GM21825 (cell line): ENCODE data around the gene SPEM2.
"Not testable (repeated sequence)": the region's sequence is repeated elsewhere in the genome, so short reads cannot be mapped to it uniquely, and the experiment has no call there.

Source experiments
- ATAC-seq: cut with Tn5 transposase; IDR thresholded peaks from one replicate; pipeline ENCODE4 v1.9.1; 2021; ENCODE audit warnings: mild to moderate bottlenecking, moderate library complexity; ENCODE audit not compliant: unreplicated experiment

SPEM2 gene

DNA sequence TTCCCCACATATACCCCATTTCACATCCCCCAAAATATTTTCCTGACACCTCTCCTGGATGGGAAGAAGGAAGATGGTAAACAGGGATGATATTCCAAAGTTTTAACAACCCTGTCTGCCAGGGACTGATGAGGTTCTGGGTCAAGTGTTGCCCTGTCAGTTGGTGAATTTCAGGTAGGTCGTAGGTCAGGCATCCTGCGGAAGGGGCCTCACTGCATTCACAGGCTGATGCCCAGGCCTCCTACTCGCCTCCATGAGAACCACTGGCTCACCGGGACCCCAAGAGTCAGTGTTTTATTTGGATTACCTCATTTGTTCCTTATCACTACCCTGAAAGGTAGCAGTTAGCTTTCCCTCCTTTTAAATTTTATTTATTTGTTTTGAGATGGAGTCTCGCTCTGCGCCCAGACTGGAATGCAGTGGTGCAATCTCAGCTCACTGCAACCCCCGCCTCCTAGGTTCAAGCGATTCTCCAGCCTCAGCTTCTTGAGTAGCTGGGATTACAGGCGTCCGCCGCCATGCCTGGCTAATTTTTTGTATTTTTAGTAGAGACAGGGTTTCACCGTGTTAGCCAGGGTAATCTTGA, 43.5 kb downstream of the SPEM2 start:
- no peak for ATAC-seq

DNA sequence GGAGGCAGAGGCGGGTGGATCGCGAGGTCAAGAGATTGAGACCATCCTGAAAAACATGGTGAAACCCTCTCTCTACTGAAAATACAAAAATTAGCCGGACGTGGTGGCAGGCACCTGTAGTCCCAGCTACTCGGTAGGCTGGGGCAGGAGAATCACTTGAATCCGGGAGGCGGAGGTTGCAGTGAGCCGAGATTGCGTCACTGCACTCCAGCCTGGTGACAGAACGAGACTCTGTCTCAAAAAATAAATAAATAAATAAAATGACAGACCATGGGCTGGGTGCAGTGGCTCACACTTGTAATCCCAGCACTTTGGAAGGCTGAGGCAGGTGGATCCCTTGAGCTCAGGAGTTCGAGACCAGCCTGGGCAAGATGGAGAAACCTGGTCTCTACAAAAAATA, 44.4 kb downstream of the SPEM2 start:
- ATAC-seq = not testable (repeated sequence)

DNA sequence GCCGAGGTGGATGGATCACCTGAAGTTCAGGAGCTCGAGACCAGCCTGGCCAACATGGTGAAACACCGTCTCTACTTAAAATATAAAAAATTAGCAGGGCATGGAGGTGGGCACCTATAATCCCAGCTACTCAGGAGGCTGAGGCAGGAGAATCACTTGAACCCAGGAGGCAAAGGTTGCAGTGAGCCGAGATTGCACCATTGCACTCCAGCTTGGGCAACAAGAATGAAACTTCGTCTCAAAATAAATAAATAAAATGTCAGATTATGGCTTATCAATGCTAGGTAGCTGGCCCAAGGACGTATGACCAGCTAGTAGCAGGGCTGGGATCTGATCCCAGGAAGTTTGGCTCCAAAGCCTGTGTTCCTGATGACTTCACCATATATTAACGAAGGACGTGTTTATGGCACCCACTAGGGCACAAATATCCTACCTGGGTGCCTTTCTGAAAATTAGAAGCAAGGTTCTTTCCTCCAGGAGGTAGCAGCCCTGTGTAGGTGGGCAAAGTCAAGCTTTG, 45.1 kb downstream of the SPEM2 start:
- ATAC-seq = not testable (repeated sequence)

- ATAC-seq = no peak
These were observed 46.3 kb downstream of the SPEM2 start for GRCh38 chr17:7471729-7472128.

GRCh38 chr17:7474767-7475166, 49.4 kb downstream of the SPEM2 start:
- not testable (repeated sequence) for ATAC-seq

DNA sequence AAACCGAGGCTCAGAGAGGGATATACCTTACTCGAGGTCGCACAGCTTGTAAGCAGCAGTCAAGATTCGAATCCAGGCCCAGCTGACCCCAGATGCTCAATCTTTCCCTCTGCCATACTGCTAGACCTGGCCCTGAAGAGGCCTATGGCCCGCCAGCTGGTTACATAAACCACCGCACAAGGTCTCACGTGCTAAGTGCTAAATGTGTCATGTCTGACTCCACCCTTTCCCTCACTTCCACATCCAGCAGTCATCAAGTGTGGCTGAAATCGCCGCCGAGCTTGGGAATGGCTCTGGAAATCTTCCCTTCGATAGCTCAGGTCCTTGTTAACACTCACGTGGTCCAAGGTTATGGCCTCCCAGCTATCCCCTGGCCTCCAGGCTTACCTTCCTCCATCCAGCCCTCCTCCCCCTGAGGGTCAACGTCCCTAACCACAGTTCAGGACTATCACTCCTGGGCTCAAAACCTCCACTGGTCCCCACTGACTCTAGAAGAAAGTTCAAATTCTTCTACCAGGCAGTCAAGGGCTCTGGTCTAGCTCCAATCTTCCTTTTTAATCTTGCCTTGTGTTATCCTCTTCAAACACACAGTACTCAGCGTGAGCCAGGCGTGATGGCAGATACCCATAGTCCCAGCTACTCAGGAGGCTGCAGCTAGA, 50.5 kb downstream of the SPEM2 start:
- ATAC-seq = no peak

DNA sequence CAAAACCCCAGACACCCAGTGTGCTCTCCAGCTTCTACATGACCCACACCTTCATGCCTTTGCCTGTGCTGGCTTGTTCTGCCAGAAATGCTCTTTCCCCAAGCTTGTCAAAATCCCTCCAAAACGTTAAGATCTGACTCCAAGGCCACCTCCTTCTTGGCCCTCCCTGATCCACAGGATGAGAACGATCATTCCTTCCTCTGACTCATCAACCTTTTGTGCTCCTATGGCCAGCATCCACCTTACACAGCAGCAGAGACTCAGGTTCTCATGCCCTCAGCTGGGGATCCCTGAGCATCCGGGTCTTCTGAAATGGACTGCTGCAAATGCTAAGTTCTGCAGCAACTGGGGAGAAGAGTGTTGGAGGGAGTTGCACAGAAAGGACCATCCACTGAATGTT, 51.1 kb downstream of the SPEM2 start:
- ATAC-seq = no peak

- no peak for ATAC-seq
These were observed 51.5 kb downstream of the SPEM2 start for GRCh38 chr17:7476951-7477350.
